Peyer's patch (tissue), 4 donors: ENCODE data around the gene C3orf70.

Source experiments
- POLR2A ChIP-seq, 2 donors: fragments of 450-650 bp; IDR thresholded peaks; one replicate each; pipeline ENCODE4 v1.5.1; 2017; ENCODE audit warnings: antibody characterized with exemption in 2 of 2, mild to moderate bottlenecking in 2 of 2, moderate library complexity in 2 of 2
- TF ChIP-seq, protein P1 (sequence below), 6 experiments: fragments of 450-650 bp in 4 of 6; fragments of 200-600 bp in 2 of 6; sonication (generic) in 1 of 6; IDR thresholded peaks; one replicate each; pipeline ENCODE4 v1.5.1; 2017 to 2019; ENCODE audit warnings: antibody characterized with exemption in 6 of 6, mild to moderate bottlenecking in 3 of 6, moderate library complexity in 1 of 6

DNA sequence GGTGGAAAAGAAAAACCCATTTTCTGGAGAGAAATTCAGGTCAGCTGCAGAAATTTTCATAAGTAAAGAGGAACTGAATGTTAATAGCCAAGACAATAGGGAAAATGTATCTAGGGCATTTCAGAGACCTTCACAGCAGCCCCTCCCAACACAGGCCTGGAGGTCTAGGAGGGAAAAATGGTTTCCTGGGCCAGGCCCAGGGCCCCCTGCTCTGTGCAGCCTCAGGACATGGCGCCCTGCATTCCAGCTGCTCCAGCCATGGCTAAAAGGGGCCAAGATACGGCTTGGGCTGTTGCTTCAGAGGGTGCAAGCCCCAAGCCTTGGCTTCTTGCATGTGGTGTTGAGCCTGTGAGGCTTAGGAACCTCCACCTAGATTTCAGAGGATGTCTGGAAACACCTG is 92.2 kb downstream of the C3orf70 start:
- TF ChIP-seq, protein P1, sequence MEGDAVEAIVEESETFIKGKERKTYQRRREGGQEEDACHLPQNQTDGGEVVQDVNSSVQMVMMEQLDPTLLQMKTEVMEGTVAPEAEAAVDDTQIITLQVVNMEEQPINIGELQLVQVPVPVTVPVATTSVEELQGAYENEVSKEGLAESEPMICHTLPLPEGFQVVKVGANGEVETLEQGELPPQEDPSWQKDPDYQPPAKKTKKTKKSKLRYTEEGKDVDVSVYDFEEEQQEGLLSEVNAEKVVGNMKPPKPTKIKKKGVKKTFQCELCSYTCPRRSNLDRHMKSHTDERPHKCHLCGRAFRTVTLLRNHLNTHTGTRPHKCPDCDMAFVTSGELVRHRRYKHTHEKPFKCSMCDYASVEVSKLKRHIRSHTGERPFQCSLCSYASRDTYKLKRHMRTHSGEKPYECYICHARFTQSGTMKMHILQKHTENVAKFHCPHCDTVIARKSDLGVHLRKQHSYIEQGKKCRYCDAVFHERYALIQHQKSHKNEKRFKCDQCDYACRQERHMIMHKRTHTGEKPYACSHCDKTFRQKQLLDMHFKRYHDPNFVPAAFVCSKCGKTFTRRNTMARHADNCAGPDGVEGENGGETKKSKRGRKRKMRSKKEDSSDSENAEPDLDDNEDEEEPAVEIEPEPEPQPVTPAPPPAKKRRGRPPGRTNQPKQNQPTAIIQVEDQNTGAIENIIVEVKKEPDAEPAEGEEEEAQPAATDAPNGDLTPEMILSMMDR (IDR thresholded peaks at IDR 0.05) = no peak
- no peak for TF ChIP-seq POLR2A (IDR thresholded peaks at IDR 0.05)
